DOHH2 (cell line): ENCODE data around the gene RAB13.

Experiments
- EZH2phosphoT487 ChIP-seq: fragments of 200-600 bp; sonication (generic); IDR thresholded peaks from 2 replicates; pipeline ENCODE4 v1.6.1; 2017; ENCODE audit warnings: borderline replicate concordance, mild to moderate bottlenecking, antibody characterized with exemption, low read length, moderate library complexity, mixed read lengths
- TF ChIP-seq, protein P1 (sequence below): fragments of 200-600 bp; sonication (generic); IDR thresholded peaks from one replicate; pipeline ENCODE4 v1.5.1; 2014; ENCODE audit warnings: antibody characterized with exemption, mild to moderate bottlenecking, low read depth, low read length; ENCODE audit not compliant: poor library complexity, severe bottlenecking

- TF ChIP-seq, protein P1, sequence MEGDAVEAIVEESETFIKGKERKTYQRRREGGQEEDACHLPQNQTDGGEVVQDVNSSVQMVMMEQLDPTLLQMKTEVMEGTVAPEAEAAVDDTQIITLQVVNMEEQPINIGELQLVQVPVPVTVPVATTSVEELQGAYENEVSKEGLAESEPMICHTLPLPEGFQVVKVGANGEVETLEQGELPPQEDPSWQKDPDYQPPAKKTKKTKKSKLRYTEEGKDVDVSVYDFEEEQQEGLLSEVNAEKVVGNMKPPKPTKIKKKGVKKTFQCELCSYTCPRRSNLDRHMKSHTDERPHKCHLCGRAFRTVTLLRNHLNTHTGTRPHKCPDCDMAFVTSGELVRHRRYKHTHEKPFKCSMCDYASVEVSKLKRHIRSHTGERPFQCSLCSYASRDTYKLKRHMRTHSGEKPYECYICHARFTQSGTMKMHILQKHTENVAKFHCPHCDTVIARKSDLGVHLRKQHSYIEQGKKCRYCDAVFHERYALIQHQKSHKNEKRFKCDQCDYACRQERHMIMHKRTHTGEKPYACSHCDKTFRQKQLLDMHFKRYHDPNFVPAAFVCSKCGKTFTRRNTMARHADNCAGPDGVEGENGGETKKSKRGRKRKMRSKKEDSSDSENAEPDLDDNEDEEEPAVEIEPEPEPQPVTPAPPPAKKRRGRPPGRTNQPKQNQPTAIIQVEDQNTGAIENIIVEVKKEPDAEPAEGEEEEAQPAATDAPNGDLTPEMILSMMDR = no peak
- TF ChIP-seq EZH2phosphoT487 = no peak
These were observed 5.7 kb upstream of the RAB13 start for GRCh38 chr1:153991806-153992205.
